Measurements from ENCODE around the gene DDX39B.
A peak's percentile ranks its signal among the peaks of the same experiment; 100 is the strongest.
"Not testable (repeated sequence)": the region's sequence is repeated elsewhere in the genome, so short reads cannot be mapped to it uniquely, and the experiment has no call there.

DDX39B gene

DNA sequence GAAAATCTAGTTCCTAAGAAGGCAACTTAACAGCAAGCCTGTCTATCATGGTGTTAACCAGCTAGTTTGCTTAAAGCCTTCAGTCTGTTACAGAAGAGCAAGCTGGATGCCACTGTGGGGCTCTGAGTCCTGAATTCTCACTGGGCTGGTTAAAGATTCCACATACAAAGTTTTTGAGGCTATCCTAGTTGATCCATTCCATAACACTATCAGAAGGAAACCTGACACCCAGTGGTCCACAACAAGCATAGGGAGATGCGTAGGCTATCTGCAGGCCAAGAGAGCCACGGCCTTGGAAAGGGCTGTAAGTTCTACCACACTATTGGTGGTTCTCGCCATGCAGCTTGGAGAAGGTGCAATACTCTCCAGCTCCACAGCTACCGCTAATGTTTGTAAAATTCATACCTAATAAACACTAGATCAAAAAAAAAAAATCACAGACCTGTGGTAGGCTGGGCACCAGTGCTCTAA lies 13.5 kb downstream of the DDX39B start:
- DNase-seq (ENCODE audit: low spot score): no peak

- no peak for DNase-seq (ENCODE audit: low spot score)
These were observed 15.7 kb downstream of the DDX39B start for GRCh38 chr6:31525932-31526591.

GRCh38 chr6:31525553-31525931 lies 16.3 kb downstream of the DDX39B start:
- DNase-seq (ENCODE audit: low spot score): no peak

DNA sequence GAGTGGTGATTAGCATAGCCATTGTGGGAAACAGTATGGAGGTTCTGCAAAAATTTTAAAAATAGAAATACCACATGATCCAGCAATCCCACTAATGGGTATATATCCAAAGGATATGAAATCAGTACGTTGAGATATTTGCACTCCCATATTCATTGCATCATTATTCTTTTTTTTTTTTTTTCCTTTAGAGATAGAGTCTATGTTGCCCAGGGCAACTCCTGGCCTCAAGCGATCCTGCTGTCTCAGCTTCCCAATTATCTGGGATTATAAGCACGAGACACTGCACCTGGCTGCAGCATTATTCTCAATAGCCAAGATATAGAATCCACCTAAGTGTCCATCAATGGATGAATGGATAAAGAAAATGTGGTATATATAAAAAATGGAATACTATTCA lies 20.0 kb downstream of the DDX39B start:
- no peak for DNase-seq (ENCODE audit: low spot score)

GRCh38 chr6:31513456-31514165 lies 28.2 kb downstream of the DDX39B start:
- no peak for DNase-seq (ENCODE audit: low spot score)

DNA sequence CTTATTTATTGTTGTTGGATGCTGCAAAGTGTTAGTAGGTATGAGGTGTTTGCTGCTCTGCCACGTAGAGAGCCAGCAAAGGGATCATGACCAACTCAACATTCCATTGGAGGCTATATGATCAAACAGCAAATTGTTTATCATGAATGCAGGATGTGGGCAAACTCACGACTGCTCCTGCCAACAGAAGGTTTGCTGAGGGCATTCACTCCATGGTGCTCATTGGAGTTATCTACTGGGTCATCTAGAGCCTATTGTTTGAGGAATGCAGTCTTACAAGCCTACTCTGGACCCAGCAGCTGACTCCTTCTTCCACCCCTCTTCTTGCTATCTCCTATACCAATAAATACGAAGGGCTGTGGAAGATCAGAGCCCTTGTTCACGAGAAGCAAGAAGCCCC lies 31.8 kb downstream of the DDX39B start:
- DNase-seq (ENCODE audit: low spot score): no peak

DNA sequence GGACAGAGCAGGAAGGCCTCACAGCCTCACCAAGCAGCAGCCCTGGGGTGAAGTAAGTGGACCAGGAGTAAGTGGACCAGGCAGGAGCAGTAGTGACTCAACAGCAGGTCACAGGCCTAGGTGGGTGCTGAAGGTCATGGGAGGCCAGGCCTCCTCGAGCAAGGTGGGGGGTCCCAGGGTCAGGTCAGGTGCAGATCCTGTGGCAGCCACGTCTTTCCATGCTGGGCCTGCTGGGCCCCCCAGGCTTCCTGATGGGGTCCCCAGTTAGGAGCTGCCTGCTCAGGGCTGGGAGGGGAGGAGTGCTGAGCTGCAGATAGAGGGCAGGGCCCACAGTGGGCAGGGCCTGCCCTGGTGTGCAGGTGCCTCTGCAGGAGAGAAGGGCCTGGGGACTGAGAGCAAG lies 32.8 kb downstream of the DDX39B start:
- DNase-seq (ENCODE audit: low spot score): not testable (repeated sequence)

DNA sequence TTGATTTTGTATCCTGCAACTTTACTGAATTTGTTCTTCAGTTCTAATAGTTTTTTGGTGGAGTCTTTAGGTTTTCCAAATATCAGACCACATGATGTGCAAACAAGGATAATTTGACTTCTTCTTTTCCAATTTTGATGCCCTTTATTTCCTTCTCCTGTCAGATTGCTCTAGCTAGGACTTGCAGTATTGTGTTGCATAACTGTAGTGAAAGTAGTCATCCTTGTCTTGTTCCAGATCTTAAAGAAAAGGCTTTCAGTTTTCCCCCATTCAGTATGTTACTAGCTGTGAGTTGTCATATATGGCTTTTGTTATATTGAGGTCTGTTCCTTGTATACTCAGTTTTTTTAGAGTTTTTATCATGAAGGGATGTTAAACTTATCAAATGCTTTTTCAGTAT lies 39.2 kb downstream of the DDX39B start:
- DNase-seq (ENCODE audit: low spot score): no peak

DNA sequence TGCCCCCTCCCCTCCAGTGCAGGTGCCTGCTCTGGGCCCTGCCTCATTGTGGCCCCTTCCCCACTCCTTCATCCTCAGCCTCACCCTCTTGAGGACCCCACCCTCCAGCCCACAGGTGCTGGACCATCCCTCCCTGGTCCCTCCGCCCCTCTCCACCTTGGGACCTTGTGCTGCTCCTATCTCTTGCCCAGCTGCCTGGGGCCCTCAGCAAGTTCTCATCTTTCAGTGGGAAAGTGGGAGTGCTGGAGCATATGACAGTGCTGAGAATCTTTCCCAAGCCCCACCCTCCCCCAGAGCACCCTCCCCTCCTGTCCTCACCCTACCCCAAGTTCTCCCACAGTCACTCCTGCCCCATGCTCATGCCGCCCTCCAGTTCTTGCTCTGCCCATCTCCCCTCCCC lies 42.2 kb downstream of the DDX39B start:
- DNase-seq (ENCODE audit: low spot score): not testable (repeated sequence)

GRCh38 chr6:31498748-31499147 lies 43.1 kb downstream of the DDX39B start:
- peak; percentile 49 for DNase-seq (ENCODE audit: low spot score)

DNA sequence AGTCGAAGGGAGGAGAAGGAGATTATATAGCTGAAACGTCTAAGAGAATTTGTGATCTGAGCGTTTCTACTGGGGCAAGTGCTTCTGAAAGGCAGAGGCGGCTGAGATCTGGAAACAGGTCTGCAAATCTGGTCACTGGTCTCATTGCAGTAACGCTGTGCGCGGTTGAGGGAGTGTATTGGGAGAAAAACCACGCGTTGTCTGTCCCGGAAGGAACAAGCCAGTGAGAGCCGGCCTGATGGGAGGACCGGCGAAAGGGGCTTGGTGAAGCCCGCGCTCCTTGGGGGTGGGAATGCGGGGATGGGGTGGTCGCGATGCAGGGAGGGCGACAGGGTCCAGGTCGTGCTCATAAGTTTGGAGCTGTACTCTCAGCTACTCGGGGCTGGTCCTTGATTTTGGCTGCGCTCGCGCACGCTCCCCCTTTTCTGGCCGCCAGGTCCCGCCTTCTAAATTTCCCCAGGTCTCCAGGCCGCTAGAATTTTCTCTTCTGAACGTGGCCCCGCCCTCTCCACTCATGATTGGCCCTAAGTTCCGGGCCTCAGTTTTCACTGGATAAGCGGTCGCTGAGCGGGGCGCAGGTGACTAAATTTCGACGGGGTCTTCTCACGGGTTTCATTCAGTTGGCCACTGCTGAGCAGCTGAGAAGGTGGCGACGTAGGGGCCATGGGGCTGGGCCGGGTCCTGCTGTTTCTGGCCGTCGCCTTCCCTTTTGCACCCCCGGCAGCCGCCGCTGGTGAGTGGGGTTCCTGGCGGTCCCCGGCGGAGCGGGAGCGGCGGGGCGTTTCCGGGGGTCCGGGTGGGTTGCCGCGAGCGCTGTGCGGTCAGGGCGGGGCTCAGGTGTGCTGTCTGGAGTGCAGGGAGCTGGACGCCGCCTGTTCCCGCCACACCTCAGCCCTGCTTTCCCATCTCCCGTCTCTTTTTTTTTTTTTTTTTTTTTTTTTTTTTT lies 44.0 kb downstream of the DDX39B start, which contains the start of gene MICB:
MICB (plus strand) TSS at position 615 of the 946 bp plus-strand sequence; CDS start at position 664, 49 bp downstream.
- DNase-seq (ENCODE audit: low spot score): peak; percentile 90

GRCh38 chr6:31496826-31497225 lies 45.0 kb downstream of the DDX39B start:
- DNase-seq (ENCODE audit: low spot score): not testable (repeated sequence)

GRCh38 chr6:31495580-31495979 lies 46.2 kb downstream of the DDX39B start:
- DNase-seq (ENCODE audit: low spot score): peak; percentile 69

GRCh38 chr6:31493875-31494694 lies 47.7 kb downstream of the DDX39B start:
- peak; percentile 90 for DNase-seq (ENCODE audit: low spot score)

- not testable (repeated sequence) for DNase-seq (ENCODE audit: low spot score)
These were observed 48.3 kb downstream of the DDX39B start for GRCh38 chr6:31493550-31493874.

GRCh38 chr6:31490115-31490873 lies 51.5 kb downstream of the DDX39B start:
- no peak for DNase-seq (ENCODE audit: low spot score)

GRCh38 chr6:31489086-31489485 lies 52.7 kb downstream of the DDX39B start:
- no peak for DNase-seq (ENCODE audit: low spot score)

- DNase-seq (ENCODE audit: low spot score): not testable (repeated sequence)
These were observed 54.1 kb downstream of the DDX39B start for GRCh38 chr6:31487674-31488073.

DNA sequence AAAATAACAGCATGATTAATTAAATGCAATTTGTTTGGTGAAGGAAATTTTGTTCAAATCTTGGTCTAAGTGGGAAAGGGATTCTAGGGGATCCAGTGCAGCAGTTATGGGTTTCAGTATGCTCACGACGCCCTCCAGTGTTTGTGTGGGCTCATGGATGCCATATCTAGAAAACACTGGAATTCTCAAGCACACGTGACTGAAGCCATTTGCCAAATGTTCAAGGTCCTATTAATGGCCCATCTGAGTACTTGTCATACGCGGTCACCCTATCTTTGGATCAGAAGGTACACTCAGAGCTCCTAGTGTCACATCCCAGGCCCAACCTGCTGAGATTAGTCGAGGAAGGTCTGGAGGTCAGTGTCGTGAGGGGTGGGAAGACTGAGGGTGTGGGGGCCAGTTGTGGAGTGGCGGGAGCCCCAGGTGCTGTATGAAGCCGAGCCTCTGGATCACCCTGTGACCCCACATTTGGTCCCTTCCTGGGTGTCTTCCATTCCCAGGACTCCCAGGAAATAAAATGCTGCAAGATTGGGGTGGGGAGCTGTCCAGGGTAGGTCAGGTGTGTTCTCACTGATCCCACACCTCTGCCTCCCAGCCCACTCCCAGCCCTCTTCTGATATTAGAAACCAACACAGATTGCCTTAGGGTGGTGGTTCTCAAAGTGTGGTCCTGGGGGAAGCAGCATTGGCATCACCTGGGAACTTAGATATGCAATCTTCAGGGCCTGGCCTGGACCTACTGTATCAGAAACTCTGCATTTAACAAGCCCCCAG lies 55.6 kb downstream of the DDX39B start:
- not testable (repeated sequence) for DNase-seq (ENCODE audit: low spot score)

GRCh38 chr6:31485055-31485454 lies 56.7 kb downstream of the DDX39B start:
- DNase-seq (ENCODE audit: low spot score): no peak

All from RKO (cell line).